HG02884 (cell line): ENCODE data around the gene ZNF273.
A peak's percentile ranks its signal among the peaks of the same experiment; 100 is the strongest.
"Not testable (repeated sequence)": the region's sequence is repeated elsewhere in the genome, so short reads cannot be mapped to it uniquely, and the experiment has no call there.

ENCODE experiments used
- ATAC-seq: cut with Tn5 transposase; IDR thresholded peaks from one replicate; pipeline ENCODE4 v1.9.1; 2021; ENCODE audit warnings: mild to moderate bottlenecking, moderate library complexity; ENCODE audit not compliant: unreplicated experiment

Gene ZNF273

DNA sequence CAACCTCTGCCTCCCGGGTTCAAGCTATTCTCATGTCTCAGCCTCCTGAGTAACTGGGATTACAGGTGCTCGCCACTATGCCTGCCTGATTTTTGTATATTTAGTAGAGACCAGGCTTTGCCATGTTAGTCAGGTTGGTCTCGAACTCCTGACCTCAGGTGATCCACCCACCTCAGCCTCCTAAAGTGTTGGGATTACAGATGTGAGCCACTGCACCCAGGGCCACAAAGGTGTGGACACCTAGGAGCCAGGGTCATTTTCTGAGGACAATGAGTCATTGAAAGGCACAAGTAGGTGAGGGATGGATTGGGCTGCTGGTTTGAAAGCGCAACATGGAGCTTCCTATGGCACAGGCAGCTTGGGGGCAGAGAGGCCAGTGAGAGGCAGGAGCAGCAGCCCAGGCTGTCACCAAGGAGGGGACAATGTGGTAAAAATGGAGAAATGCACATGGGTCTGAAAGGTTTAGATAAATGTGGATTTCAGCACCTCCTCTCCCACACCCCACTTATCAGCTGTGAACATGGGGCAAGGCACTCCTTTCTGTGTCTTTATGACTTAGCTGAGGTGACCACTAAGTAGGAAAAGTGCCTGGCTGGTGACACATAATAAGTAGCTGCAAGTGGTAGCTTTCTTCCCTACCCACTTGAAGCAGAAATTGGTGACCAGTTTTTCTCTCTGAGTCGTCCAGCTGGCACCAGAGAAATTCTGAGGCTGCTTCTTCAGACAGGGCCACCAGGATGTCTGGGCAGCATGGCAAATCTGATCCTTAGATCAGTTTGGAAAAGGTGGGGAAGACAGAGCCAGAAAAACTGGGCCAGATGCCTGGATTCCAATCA lies 41.8 kb downstream of the ZNF273 start:
- ATAC-seq = not testable (repeated sequence)

DNA sequence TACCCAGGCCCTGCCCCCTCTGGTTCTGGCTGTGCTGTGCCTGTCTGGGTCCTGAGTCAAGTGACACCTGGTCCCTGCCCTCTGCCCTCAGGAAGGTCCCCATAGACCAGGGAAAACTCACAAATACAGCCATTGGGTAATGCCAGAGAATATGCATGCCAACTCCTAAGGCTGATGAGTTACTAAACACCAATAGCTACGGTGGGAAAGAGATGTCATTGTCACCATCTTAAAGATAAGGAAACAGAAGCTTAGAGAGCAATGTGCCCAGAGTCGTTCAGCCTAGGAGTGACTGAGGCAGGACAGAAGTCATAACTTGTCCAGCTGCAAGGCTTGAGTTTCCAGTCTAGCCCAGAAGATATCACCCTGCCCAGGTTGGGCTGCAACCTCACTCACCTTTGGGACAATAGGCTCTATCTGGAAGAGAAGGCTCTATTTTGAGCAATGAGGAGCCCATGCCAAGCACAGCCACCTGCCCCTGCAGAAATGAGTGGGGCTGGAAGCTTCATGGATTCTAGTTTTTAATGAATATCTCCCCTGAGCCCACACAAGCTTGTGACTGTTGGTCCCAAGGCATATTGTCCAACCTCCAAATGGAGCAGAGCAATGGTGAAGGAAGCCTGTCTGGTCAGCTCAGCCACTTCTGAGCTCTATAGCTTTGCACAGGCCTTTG lies 42.6 kb downstream of the ZNF273 start:
- no peak for ATAC-seq

DNA sequence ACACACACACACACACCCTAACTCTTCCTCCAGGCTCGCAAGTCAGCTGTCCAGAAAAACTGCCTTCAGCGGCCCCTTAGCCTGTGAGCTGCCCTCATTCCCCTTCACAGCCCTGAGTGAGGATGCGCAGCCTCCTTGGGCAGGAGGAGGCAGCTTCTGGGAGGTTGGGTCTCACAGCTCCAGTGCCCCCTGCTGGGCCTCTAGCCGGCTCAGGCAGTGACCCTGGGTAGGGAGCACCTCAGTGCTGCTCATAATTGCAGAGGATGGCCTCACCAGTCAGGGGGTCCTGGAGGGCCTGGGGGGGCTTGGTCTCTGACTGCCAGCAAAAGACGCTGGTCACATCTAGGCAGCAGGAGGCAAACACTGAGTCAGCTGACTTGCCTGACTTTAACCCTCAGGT lies 43.7 kb downstream of the ZNF273 start:
- no peak for ATAC-seq

DNA sequence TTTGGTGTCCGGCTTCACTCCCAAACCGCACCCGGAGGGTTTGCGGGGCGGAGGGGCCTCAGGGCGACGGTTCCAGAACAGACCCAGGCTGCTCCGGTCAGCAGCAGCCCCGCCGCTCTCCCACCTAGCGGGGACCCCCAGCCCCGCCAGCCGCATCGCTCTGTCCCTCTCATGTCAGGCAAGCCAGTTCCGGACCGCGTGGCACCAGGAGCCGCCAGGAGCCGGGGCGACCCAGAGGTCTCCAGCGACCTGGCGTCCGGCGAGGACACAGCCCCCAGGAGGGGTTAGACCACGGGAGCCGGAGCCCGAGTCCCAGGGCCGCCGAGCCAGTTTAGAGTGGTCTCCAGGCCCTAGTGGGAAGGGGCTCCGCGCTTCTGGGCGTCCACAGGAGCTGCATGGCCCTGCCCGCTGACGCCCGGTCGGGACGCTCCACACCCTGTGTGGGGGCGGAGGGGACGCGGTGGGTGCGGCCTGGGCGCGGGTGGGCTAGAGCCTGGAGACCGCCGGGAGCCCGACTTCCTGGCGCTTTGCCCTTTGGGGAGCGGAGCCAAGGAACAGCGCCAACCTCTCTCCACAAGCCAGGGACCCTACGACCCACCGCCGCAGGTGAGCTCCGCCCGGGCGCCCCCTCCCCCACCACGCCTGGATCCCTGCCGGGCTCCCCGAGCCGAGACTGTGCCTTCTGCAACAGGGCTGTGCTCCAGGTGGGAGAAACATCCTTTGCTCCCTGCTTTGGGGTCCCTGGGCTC lies 44.4 kb downstream of the ZNF273 start:
- no peak for ATAC-seq

DNA sequence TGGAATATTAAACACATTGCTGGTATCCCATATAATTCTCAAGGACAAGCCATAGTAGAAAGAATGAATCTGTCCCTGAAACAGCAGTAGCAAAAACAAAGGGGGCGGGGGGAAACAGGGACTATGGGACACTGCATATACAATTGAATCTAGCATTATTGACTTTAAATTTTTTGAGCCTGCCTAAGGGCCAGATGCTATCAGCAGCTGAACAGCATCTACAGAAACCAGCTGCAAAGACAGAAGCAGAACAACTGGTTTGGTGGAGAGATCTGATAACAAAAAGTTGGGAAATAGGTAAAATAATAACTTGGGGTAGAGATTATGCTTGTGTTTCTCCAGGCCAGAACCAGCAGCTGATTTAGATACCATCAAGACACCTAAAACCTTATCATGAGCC lies 45.7 kb downstream of the ZNF273 start:
- ATAC-seq = not testable (repeated sequence)

DNA sequence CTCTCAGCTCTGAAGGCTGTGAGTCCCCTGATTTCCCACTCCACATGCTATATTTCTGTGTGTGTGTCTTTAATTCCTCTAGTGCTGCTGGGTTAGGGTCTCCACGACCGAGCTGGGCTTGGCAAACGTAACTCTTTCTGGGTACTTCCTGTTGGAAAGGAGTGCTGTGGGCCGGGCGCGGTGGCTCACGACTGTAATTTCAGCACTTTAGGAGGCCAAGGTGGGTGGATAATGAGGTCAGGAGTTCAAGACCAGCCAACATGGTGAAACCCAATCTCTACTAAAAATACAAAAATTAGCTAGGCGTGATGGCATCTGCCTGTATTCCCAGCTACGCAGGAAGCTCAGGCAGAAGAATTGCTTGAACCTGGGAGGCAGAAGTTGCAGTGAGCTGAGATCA lies 47.6 kb downstream of the ZNF273 start:
- not testable (repeated sequence) for ATAC-seq

DNA sequence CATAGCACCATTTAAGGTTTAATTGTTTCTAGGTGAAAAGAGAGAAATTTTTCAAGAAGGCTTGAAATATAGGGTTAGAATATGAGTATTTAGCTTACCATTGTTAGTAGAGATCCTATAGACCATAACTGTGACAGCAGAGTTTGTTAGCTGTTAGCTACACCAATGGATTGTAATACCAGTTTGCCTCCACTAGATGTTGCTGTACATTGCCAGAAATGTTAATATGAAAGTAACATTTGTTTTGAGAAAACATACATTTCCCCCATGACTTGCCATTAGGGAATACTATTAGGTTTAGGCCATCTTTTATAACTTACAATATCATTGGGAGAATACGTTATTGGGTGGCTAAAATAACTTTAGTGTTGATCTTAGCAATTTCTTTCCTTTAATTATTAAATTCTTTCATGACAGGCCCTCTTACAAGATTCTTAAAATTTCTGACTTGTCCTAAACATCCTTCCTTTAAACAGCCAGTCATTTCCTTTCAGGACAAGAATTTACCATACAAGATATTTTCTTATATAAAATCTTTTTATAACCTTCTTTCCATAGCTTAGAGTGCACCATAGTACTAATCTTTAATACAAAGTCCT lies 48.3 kb downstream of the ZNF273 start:
- peak; percentile 68 for ATAC-seq

DNA sequence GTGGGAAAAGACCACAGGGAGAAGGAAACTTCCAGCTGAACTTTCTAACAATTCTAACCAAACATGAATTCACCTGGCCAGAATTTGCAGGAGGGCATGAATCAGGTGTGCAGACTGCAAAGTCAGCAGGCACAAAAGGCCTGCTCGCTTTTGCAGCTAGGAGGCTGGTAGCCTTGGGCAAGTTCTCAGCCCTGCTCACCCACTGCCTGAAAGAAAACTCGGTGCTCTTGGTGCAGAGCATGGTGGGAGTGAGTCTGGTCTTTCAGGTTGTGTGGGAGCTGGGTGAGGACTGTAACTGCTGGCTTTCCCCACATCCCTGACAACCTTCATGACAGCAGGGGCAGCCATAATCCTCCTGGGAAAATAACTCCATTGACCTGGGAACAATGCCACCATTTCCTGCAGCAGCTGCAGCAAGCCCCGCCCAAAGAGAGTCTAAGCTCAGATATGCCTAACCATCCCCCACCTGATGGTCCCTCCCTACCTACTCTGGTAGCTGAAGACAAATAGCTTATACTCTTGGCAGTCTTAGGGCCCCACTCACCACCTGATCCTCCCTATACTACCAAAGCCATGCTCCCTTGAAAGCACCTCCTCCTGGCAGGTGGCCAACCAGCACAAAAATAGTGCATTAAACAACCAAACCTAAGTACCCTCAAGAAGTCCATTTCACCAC lies 56.1 kb downstream of the ZNF273 start:
- no peak for ATAC-seq

DNA sequence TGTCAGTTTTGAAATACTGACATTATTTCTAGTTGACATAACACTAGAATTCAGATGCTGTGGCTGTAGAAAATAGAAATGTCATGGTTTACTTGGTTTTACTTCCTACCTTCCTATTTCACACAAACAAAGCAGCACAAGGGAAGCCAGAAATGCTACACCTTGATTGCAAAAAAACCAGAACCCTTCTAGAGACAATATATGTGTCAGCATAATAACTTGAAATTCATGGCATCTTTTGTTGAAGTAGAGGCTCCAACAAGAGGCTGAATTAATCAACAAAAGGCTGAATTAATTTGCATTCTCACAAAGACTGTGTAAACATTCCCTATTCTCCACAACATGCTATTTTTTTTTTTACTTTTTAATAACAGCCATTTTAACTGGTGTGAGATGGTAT lies 62.5 kb downstream of the ZNF273 start:
- no peak for ATAC-seq

DNA sequence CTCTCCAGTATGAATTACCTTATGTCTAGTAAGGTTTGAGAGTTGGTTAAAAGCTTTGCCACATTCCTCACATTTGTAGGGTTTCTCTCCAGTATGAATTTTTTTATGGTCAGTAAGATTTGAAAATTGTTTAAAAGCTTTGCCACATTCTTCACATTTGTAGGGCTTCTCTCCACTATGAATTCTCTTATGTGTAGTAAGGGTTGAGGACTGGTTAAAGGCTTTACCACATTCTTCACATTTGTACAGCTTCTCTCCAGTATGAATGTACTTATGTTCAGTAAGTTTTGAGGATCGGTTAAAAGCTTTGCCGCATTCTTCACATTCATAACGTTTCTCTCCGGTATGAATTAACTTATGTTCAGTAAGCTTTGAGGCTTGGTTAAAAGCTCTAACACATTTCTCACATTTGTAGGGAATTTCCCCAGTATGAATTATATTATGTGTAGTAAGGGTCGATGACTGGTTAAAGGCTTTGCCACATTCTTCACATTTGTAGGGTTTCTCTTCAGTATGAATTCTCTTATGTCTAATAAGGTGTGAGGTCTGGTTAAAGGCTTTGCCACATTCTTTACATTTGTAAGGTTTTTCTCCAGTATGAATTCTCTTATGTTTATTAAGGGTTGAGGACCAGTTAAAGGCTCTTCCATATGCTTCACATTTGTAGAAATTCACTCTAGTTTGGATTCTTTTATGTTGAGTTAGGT lies 75.6 kb downstream of the ZNF273 start:
- ATAC-seq = no peak
